ENCODE results near the gene ARHGEF16.

ARHGEF16 gene

GRCh38 chr1:3450202-3450863, 4.1 kb upstream of the ARHGEF16 start:
- Mint-ChIP-seq H3K4me1 (ENCODE audit: low read depth in 2 of 2) (peaks cover 3 to 5% of the 10 kb centered on the region in 2 donors), H3K4me3 (no peak overlapping the region), H3K9me3 (no peaks in the 10 kb centered on the region), H3K27me3 (peaks cover 35 to 40% of the 10 kb centered on the region in 2 donors), H3K36me3 (ENCODE audit: insufficient read depth) (no peaks in the 10 kb centered on the region), H3K27ac (no peak overlapping the region)
- ATAC-seq (replicated peaks) (no peak), DNase-seq (no peak)

- no peaks in the 10 kb centered on the region for H3K36me3 Mint-ChIP-seq (ENCODE audit: insufficient read depth)
- peaks cover 3 to 5% of the 10 kb centered on the region in 2 donors for H3K4me1 Mint-ChIP-seq (ENCODE audit: low read depth in 2 of 2)
- no peak overlapping the region for H3K4me3 Mint-ChIP-seq
- H3K27me3 Mint-ChIP-seq = peaks cover 35 to 40% of the 10 kb centered on the region in 2 donors
- ATAC-seq (replicated peaks) (no peak), DNase-seq (no peak)
- no peak overlapping the region for H3K27ac Mint-ChIP-seq
- no peaks in the 10 kb centered on the region for H3K9me3 Mint-ChIP-seq
Measured at GRCh38 chr1:3450983-3451382, 3.5 kb upstream of the ARHGEF16 start.

- no peak overlapping the region for H3K4me3 Mint-ChIP-seq
- no peaks in the 10 kb centered on the region for H3K36me3 Mint-ChIP-seq (ENCODE audit: insufficient read depth)
- no peak for DNase-seq
- H3K27ac Mint-ChIP-seq = no peak overlapping the region
- no peaks in the 10 kb centered on the region for H3K9me3 Mint-ChIP-seq
- H3K27me3 Mint-ChIP-seq = peaks cover 35 to 39% of the 10 kb centered on the region in 2 donors
- no peak for ATAC-seq (replicated peaks)
- peaks cover 3 to 6% of the 10 kb centered on the region in 2 donors for H3K4me1 Mint-ChIP-seq (ENCODE audit: low read depth in 2 of 2)
Measured at GRCh38 chr1:3451994-3452865, 2.2 kb upstream of the ARHGEF16 start.

- H3K9me3 Mint-ChIP-seq = no peaks in the 10 kb centered on the region
- no peak for ATAC-seq (replicated peaks)
- no peak overlapping the region for H3K4me3 Mint-ChIP-seq
- H3K4me1 Mint-ChIP-seq (ENCODE audit: low read depth in 2 of 2) = peaks cover 3 to 7% of the 10 kb centered on the region in 2 donors
- H3K27me3 Mint-ChIP-seq = peaks cover 33 to 35% of the 10 kb centered on the region in 2 donors
- H3K36me3 Mint-ChIP-seq (ENCODE audit: insufficient read depth) = no peaks in the 10 kb centered on the region
- DNase-seq = no peak
- no peak overlapping the region for H3K27ac Mint-ChIP-seq
Measured at GRCh38 chr1:3452866-3453175, 1.6 kb upstream of the ARHGEF16 start.

- Mint-ChIP-seq H3K36me3 (ENCODE audit: insufficient read depth) (no peaks in the 10 kb centered on the region), H3K27me3 (peaks cover 33 to 35% of the 10 kb centered on the region in 2 donors), H3K9me3 (no peaks in the 10 kb centered on the region), H3K4me1 (ENCODE audit: low read depth in 2 of 2) (peaks cover 3 to 7% of the 10 kb centered on the region in 2 donors), H3K27ac (no peak overlapping the region), H3K4me3 (peak overlapping the region; percentile 68 to 70)
- ATAC-seq (replicated peaks) (peak; percentile 72), DNase-seq (peak; percentile 63 to 81 (median 65))
Measured at GRCh38 chr1:3453203-3453761, 1.2 kb upstream of the ARHGEF16 start.

- H3K4me1 Mint-ChIP-seq (ENCODE audit: low read depth in 2 of 2) = peaks cover 3 to 7% of the 10 kb centered on the region in 2 donors
- peak overlapping the region; percentile 70 to 77 for H3K4me3 Mint-ChIP-seq
- no peaks in the 10 kb centered on the region for H3K9me3 Mint-ChIP-seq
- peak; percentile 32 for ATAC-seq (replicated peaks)
- H3K27ac Mint-ChIP-seq = no peak overlapping the region
- no peaks in the 10 kb centered on the region for H3K36me3 Mint-ChIP-seq (ENCODE audit: insufficient read depth)
- DNase-seq = no peak
- H3K27me3 Mint-ChIP-seq = peaks cover 26 to 27% of the 10 kb centered on the region in 2 donors
Measured at GRCh38 chr1:3454811-3455618, 550 bp downstream of the ARHGEF16 start.

GRCh38 chr1:3455670-3456448, 1.4 kb downstream of the ARHGEF16 start:
- Mint-ChIP-seq H3K36me3 (ENCODE audit: insufficient read depth) (no peaks in the 10 kb centered on the region), H3K9me3 (no peaks in the 10 kb centered on the region), H3K4me1 (ENCODE audit: low read depth in 2 of 2) (peaks cover 3 to 7% of the 10 kb centered on the region in 2 donors), H3K27ac (no peak overlapping the region), H3K27me3 (peaks cover 18% of the 10 kb centered on the region in 2 donors), H3K4me3 (peak overlapping the region; percentile 70 to 77)
- ATAC-seq (replicated peaks) (no peak), DNase-seq (no peak)

- Mint-ChIP-seq H3K9me3 (no peaks in the 10 kb centered on the region), H3K4me3 (peak overlapping the region in 1 of 2 donors; percentile 77), H3K27ac (no peak overlapping the region), H3K4me1 (ENCODE audit: low read depth in 2 of 2) (peaks cover 3 to 7% of the 10 kb centered on the region in 2 donors), H3K36me3 (ENCODE audit: insufficient read depth) (no peaks in the 10 kb centered on the region), H3K27me3 (peaks cover 12 to 14% of the 10 kb centered on the region in 2 donors)
- DNase-seq (no peak), ATAC-seq (replicated peaks) (no peak)
Measured at GRCh38 chr1:3456449-3456963, 2.0 kb downstream of the ARHGEF16 start.

- H3K9me3 Mint-ChIP-seq = no peaks in the 10 kb centered on the region
- H3K4me3 Mint-ChIP-seq = no peak overlapping the region
- no peak overlapping the region for H3K27ac Mint-ChIP-seq
- H3K4me1 Mint-ChIP-seq (ENCODE audit: low read depth in 2 of 2) = peaks cover 3 to 7% of the 10 kb centered on the region in 2 donors
- no peak for DNase-seq
- no peak for ATAC-seq (replicated peaks)
- no peaks in the 10 kb centered on the region for H3K36me3 Mint-ChIP-seq (ENCODE audit: insufficient read depth)
- H3K27me3 Mint-ChIP-seq = peaks cover 8 to 14% of the 10 kb centered on the region in 2 donors
Measured at GRCh38 chr1:3456964-3457909, 2.8 kb downstream of the ARHGEF16 start.

- no peak overlapping the region for H3K27ac Mint-ChIP-seq
Measured at GRCh38 chr1:3457910-3458883, 3.7 kb downstream of the ARHGEF16 start.

More at GRCh38 chr1:3457910-3458883, 3.7 kb downstream of the ARHGEF16 start:
- no peaks in the 10 kb centered on the region for H3K36me3 Mint-ChIP-seq (ENCODE audit: insufficient read depth)
- DNase-seq = no peak
- peaks cover 1 to 6% of the 10 kb centered on the region in 2 donors for H3K4me1 Mint-ChIP-seq (ENCODE audit: low read depth in 2 of 2)
- no peak for ATAC-seq (replicated peaks)
- H3K4me3 Mint-ChIP-seq = no peak overlapping the region
- peaks cover 3 to 8% of the 10 kb centered on the region in 2 donors for H3K27me3 Mint-ChIP-seq
- no peaks in the 10 kb centered on the region for H3K9me3 Mint-ChIP-seq
